HFF-Myc (cell line): ENCODE measurements around the gene GBP5.
"Not testable (repeated sequence)": the region's sequence is repeated elsewhere in the genome, so short reads cannot be mapped to it uniquely, and the experiment has no call there.

Source experiments
- DNase-seq: peaks from one replicate; pipeline ENCODE4 v3.0.0-alpha.2; 2011; ENCODE audit warnings: low read depth; ENCODE audit errors: extremely low read depth
- H3K4me3 ChIP-seq: replicated peaks from 2 replicates; pipeline ENCODE4 v1.5.1; 2011; ENCODE audit warnings: low read depth, mild to moderate bottlenecking, control low read depth, low read length
- TF ChIP-seq, protein P1 (sequence below): IDR thresholded peaks from 2 replicates; pipeline ENCODE4 v1.5.1; 2012; ENCODE audit warnings: mild to moderate bottlenecking, low read depth, low read length, control low read depth; ENCODE audit errors: missing control alignments

Gene GBP5

DNA sequence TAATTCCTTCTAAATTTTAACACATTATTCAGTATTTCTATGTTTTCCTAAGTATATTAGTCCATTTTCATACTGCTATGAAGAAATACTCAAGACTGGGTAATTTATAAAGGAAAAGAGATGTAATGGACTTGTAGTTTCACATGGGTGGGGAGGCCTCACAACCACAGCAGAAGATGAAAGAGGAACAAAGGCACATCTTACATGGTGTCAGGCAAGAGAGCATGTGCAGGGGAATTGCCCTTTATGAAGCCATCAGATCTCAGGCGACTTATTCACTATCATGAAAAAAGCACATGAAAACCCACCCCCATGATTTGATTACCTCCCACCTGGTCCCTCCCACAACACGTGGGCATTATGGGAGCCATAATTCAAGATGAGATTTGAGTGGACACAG lies 15.6 kb downstream of the GBP5 start:
- no peak overlapping the region for H3K4me3 ChIP-seq
- no peak for DNase-seq
- TF ChIP-seq, protein P1, sequence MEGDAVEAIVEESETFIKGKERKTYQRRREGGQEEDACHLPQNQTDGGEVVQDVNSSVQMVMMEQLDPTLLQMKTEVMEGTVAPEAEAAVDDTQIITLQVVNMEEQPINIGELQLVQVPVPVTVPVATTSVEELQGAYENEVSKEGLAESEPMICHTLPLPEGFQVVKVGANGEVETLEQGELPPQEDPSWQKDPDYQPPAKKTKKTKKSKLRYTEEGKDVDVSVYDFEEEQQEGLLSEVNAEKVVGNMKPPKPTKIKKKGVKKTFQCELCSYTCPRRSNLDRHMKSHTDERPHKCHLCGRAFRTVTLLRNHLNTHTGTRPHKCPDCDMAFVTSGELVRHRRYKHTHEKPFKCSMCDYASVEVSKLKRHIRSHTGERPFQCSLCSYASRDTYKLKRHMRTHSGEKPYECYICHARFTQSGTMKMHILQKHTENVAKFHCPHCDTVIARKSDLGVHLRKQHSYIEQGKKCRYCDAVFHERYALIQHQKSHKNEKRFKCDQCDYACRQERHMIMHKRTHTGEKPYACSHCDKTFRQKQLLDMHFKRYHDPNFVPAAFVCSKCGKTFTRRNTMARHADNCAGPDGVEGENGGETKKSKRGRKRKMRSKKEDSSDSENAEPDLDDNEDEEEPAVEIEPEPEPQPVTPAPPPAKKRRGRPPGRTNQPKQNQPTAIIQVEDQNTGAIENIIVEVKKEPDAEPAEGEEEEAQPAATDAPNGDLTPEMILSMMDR = no peak

DNA sequence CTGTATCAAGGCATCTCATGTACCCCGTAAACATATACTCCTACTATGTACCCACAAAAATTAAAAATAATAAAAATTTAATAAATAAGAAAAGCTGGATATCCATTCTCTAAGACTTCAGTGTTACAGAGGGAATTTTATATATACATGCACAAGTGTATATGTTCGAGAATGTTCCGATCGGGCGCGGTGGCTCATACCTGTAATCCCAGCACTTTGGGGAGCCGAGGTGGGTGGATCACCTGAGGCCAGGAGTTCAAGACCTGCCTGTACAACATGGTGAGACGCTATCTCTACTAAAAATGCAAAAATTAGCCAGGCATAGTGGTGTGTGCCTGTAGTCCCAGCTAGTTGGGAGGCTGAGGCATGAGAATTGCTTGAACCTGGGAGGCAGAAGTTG lies 17.1 kb downstream of the GBP5 start:
- DNase-seq, H3K4me3 ChIP-seq: not testable (repeated sequence)

DNA sequence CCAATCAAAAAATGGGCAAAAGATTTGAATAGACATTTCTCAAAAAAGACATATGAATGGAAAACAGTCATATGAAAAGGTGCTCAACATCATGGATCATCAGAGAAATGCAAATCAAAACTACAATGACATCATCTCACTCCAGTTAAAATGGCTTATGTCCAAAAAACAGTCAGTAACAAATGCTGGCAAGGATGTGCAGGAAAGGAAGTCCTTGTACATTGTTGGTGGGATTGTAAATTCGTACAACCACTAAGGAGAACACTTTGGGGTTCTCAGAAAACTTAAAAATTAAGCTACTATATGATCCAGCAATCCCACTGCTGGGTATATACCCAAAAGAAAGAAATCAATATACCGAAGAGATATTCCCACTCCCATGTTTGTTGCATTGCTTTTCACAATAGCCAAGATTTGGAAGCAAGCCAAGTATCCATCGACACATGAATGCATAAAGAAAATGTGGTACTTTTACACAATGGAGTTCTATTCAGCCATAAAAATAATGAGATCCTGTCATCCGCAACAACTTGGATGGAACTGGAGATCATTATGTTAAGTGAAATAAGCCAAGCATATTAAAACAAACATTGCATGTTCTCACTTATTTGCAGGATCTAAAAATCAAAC lies 17.9 kb downstream of the GBP5 start:
- TF ChIP-seq, protein P1 = no peak
- no peak overlapping the region for H3K4me3 ChIP-seq
- DNase-seq = no peak

DNA sequence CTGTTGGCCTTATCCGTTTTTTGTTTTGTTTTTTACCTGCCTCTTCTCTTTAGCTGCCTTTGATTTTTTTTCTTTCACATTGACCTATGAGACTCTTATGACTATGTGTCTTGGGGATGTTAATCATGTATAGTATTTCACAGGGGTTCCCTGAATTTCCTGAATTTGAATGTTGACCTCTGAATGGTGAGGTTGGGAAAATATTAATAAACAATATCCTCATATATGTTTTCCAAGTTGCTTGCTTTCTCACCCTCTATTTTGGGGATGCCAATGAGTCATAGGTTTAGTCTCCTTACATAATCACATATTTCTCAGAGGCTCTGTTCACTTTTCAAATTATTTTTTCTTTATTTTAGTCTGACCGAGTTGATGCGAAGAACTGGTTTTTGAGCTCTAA lies 29.6 kb downstream of the GBP5 start:
- DNase-seq = no peak
- H3K4me3 ChIP-seq = no peak overlapping the region
- TF ChIP-seq, protein P1 = no peak
